Esophagus squamous epithelium (tissue), 4 donors: ENCODE data around the gene TNKS1BP1.

ENCODE experiments used
- POLR2A ChIP-seq, 4 donors: fragments of 450-650 bp; IDR thresholded peaks; one replicate each; pipeline ENCODE4 v1.6.1; 2017; ENCODE audit warnings: antibody characterized with exemption in 4 of 4, mild to moderate bottlenecking in 4 of 4, moderate library complexity in 3 of 4
- TF ChIP-seq, protein P1 (sequence below), 6 experiments: fragments of 450-650 bp in 4 of 6; fragments of 200-600 bp in 2 of 6; sonication (generic) in 2 of 6; IDR thresholded peaks; one replicate each; pipeline ENCODE4 v1.5.1; 2016 to 2019; ENCODE audit warnings: antibody characterized with exemption in 6 of 6, mild to moderate bottlenecking in 4 of 6, moderate library complexity in 4 of 6

DNA sequence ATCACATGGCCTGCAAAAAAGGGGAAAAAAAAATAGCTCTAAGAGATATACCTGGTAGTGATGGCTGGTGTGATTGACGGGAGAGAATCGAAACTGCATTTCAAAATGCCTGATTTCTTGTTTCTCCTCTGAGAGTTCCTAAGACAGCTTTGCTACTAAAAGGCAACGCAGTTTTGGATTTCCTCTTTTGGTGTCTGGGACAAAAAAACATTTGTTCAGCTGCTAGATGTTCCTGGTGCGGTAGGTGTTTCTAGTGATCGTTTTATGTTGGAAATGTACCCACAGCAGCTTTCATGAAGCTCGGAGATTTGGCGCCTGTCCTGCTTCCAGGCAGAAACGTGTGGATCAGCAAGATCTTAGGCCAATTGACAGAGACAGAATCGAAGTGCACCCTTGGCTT, 31.5 kb upstream of the TNKS1BP1 start:
- TF ChIP-seq, protein P1, sequence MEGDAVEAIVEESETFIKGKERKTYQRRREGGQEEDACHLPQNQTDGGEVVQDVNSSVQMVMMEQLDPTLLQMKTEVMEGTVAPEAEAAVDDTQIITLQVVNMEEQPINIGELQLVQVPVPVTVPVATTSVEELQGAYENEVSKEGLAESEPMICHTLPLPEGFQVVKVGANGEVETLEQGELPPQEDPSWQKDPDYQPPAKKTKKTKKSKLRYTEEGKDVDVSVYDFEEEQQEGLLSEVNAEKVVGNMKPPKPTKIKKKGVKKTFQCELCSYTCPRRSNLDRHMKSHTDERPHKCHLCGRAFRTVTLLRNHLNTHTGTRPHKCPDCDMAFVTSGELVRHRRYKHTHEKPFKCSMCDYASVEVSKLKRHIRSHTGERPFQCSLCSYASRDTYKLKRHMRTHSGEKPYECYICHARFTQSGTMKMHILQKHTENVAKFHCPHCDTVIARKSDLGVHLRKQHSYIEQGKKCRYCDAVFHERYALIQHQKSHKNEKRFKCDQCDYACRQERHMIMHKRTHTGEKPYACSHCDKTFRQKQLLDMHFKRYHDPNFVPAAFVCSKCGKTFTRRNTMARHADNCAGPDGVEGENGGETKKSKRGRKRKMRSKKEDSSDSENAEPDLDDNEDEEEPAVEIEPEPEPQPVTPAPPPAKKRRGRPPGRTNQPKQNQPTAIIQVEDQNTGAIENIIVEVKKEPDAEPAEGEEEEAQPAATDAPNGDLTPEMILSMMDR (IDR thresholded peaks at IDR 0.05): no peak
- TF ChIP-seq POLR2A (IDR thresholded peaks at IDR 0.05): no peak
